ENCODE measurements around the gene FRMPD4.

The FRMPD4 gene

GRCh38 chrX:12307961-12308360 lies 169.7 kb downstream of the FRMPD4 start:
- DNase-seq, result no peak

- no peak for DNase-seq
These were observed 170.1 kb downstream of the FRMPD4 start for GRCh38 chrX:12308420-12308819.

DNA sequence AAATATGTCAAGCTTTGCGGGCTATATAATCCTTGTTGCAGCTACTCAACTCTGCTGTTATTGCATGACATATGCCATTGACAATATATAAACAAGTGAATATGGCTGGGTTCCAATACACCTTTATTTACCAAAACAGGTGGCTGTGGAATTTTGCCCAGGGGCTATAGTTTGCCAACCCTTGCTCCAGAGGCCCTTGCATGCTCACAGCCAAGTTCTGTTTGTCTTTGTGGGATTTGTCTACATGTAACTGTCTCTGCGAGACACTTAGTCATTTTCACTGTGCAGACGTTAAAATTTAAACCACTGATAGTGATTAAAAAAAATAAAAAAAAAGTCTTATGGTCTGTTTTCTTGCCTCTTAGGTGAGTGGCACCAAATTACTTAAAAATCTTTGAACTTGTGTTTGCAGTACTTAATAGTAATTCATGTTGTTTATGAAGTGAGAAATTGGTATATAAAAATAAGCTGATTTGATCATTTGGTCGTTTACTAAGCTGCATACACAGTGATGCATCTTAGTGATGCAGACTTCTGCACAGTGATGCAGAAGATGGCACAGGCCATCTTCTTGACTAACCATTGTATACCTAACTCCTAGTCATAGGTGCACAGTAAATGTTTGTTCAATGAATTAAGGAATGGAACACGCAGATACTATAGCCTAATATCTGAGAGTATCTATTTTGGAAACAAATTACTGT lies 170.9 kb downstream of the FRMPD4 start:
- no peak for DNase-seq

DNA sequence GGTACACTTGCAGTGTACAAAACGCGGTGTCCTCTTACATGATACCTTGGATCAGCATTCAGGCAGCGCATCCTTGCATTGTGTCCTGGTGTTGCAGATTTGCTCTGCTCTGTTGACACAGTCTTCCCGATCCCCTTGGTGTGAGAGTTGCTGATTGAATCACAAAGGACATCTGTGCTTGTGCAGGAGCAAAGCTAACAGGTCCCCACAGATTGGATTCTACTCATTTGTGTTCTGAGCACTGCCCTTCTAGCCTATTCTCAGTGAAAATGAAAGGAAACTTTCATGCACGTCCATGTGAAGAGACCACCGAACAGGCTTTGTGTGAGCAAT lies 171.4 kb downstream of the FRMPD4 start:
- DNase-seq, result no peak

DNA sequence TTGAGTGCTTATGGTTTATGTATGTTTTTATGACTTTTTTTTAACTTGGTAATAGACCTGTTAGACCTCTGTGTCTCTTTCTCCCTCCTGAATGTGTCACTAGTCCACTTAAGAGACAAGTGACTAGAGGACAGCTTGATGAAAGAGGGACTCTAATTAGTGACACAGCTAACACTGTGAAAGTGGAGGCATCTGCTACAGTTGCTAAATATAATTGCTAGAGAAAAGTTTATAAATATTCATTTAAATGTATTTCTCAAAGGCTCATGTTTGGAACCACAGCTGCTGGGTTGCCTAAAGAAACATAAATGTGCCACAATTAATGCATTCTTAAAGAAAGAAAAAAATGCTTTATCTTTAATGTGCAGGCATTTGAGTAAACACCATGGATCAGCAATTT lies 176.4 kb downstream of the FRMPD4 start:
- no peak for DNase-seq

DNA sequence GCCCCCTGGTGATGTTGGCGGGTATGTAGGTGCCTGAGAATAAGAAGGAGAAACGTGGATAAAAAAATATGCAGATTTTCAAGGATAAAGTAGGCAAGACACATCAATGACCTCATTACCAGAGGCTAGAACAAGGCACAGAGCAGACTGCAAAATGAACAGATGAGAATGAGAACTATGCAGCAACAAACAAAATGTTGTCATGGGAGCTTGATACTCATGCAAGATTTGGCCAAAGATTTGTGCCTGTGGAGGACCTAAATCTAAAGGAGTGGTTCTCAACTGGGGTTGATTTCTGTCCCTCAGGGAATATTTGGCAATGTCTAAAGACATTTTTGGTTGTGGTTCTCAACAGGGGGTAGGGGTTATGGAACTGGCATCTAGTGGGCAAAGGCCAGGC lies 177.3 kb downstream of the FRMPD4 start:
- DNase-seq, result no peak

- DNase-seq, result no peak
These were observed 180.8 kb downstream of the FRMPD4 start for GRCh38 chrX:12319003-12319519.

DNA sequence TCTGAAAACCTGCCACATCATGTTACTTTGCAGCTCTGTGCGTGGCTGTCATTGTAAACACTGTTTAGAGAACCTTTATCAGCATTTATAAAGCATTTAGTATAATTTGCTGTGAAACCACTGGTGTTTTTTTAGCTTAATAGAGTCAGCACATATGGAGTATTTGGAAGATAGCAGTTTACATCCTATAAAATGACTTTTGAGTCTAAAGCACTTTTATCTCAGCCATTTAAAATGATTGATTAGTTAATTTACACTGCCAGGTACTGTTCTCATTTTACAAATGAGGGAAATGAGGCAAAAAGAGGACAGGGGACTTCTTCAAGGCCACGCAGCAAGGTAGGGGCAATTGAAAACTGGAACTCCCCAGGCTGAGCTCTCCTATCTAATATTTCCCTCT lies 181.7 kb downstream of the FRMPD4 start:
- no peak for DNase-seq

DNA sequence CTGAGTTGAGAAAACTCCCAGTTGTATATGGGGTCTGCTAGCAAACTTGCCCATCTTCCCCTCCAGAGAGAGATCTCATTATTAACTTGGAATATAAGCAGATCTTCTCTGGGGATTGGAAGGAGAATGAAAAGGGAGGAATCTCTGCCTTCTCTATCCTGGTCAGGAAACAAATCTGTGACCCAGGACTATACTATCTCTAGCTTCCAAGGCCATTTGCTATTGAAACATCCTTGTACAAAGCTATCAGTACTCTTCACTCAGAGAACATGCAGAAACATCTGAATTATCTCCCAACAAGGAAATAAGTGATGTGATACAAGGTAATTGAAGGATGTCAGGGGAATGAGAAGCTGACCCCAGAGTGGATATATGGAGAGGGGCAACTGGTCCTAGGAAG lies 183.8 kb downstream of the FRMPD4 start:
- no peak for DNase-seq

GRCh38 chrX:12325171-12325570 lies 186.9 kb downstream of the FRMPD4 start:
- DNase-seq, result no peak

- DNase-seq, result no peak
These were observed 189.6 kb downstream of the FRMPD4 start for GRCh38 chrX:12327836-12328235.

- no peak for DNase-seq
These were observed 191.2 kb downstream of the FRMPD4 start for GRCh38 chrX:12329476-12329875.

GRCh38 chrX:12330841-12331240 lies 192.6 kb downstream of the FRMPD4 start:
- DNase-seq, result no peak

- no peak for DNase-seq
These were observed 194.6 kb downstream of the FRMPD4 start for GRCh38 chrX:12332786-12333347.

DNA sequence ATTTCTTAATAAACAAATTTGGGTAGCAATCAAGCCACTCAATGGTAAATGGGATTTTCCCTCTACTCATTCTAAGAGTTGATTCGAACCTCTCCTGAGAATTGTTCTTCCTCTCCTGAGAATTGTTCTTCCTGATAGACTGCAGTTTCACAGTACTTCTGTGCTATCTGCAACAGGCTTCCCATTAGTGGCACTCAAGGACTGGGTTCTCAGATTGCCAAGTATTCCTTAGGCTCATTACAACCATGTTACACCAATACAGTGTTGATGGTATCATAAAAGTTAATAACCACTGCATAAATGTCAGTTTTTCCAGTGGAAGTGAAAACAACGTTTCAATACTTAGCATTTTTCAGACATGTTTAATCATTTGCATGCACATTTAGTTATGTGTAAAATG lies 201.6 kb downstream of the FRMPD4 start:
- DNase-seq, result no peak

- DNase-seq, result no peak
These were observed 206.7 kb downstream of the FRMPD4 start for GRCh38 chrX:12344954-12345353.

- DNase-seq, result no peak
These were observed 210.9 kb downstream of the FRMPD4 start for GRCh38 chrX:12349201-12349600.

- DNase-seq, result no peak
These were observed 214.6 kb downstream of the FRMPD4 start for GRCh38 chrX:12352922-12353321.

- no peak for DNase-seq
These were observed 222.1 kb downstream of the FRMPD4 start for GRCh38 chrX:12360383-12360782.

- no peak for DNase-seq
These were observed 222.8 kb downstream of the FRMPD4 start for GRCh38 chrX:12360986-12361598.

GRCh38 chrX:12363216-12363615 lies 224.9 kb downstream of the FRMPD4 start:
- no peak for DNase-seq

DNA sequence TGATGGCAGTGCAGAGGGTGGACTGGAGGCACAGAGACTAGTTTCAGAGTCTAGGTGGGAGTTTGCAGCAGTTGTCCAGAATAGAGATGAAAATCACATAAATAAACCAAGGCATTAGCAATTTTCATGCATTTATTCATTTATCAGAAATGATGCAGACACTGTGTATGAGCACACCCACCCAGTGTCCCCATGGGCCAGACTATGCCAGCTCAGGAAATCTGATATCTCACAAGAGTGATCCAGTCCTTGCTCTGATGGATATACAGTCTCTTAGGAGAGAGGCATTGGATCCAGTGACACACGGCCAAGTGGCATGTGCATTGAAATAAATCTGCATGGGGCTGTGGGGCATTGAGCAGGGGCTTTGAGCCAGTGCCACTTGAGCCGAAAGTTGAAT lies 228.2 kb downstream of the FRMPD4 start:
- DNase-seq, result no peak

- DNase-seq, result no peak
These were observed 229.0 kb downstream of the FRMPD4 start for GRCh38 chrX:12367254-12367653.

GRCh38 chrX:12370497-12370986 lies 232.3 kb downstream of the FRMPD4 start:
- no peak for DNase-seq
